NCI-H146 treated with DMSO at 0.1 percent for 48 hours (cell line): ENCODE results near the gene SH3PXD2A.
"Not testable (repeated sequence)": the region's sequence is repeated elsewhere in the genome, so short reads cannot be mapped to it uniquely, and the experiment has no call there.

Experiments
- DNase-seq: peaks from one replicate; lab custom pipeline; 2025; ENCODE audit not compliant: unreplicated experiment; lab: John Stamatoyannopoulos, UW

The SH3PXD2A gene

GRCh38 chr10:103671126-103671895 is 184.1 kb downstream of the SH3PXD2A start:
- DNase-seq, result no peak

GRCh38 chr10:103669944-103670343 is 185.4 kb downstream of the SH3PXD2A start:
- no peak for DNase-seq

GRCh38 chr10:103669243-103669929 is 186.0 kb downstream of the SH3PXD2A start:
- no peak for DNase-seq

GRCh38 chr10:103668351-103669242 is 186.8 kb downstream of the SH3PXD2A start:
- no peak for DNase-seq

GRCh38 chr10:103667356-103667755 is 188.0 kb downstream of the SH3PXD2A start:
- no peak for DNase-seq

- no peak for DNase-seq
Measured at GRCh38 chr10:103666762-103667150, 188.6 kb downstream of the SH3PXD2A start.

GRCh38 chr10:103666087-103666761 is 189.2 kb downstream of the SH3PXD2A start:
- DNase-seq, result no peak

GRCh38 chr10:103665162-103665889 is 190.1 kb downstream of the SH3PXD2A start:
- DNase-seq, result no peak

- no peak for DNase-seq
Measured at GRCh38 chr10:103663802-103664201, 191.6 kb downstream of the SH3PXD2A start.

GRCh38 chr10:103663236-103663635 is 192.1 kb downstream of the SH3PXD2A start:
- DNase-seq, result no peak

- not testable (repeated sequence) for DNase-seq
Measured at GRCh38 chr10:103662704-103663103, 192.7 kb downstream of the SH3PXD2A start.

GRCh38 chr10:103661198-103661950 is 194.0 kb downstream of the SH3PXD2A start:
- DNase-seq, result no peak

GRCh38 chr10:103660364-103661197 is 194.8 kb downstream of the SH3PXD2A start:
- DNase-seq, result no peak

- DNase-seq, result no peak
Measured at GRCh38 chr10:103659674-103660363, 195.6 kb downstream of the SH3PXD2A start.

- DNase-seq, result no peak
Measured at GRCh38 chr10:103658049-103658577, 197.3 kb downstream of the SH3PXD2A start.

- no peak for DNase-seq
Measured at GRCh38 chr10:103657061-103657591, 198.2 kb downstream of the SH3PXD2A start.

GRCh38 chr10:103654925-103655324 is 200.5 kb downstream of the SH3PXD2A start:
- DNase-seq, result no peak
